ENCODE data around the gene EIF5A. TPM values are rescaled to one million over a fixed set of nuclear protein-coding genes. Genes with fewer than 3 reads are reported as not detected.
A peak's percentile ranks its signal among the peaks of the same experiment; 100 is the strongest.

The EIF5A gene
- total and polyA plus RNA-seq, 9 of the 15 experiments (the other 6 are each of a cell fraction or from before 2014, with no cell fraction given), result 22.9 to 1,163 (median 772) TPM

GRCh38 chr17:7261379-7262191 is 45.8 kb upstream of the EIF5A start:
- Histone ChIP-seq H3K79me2 (ENCODE audit: control insufficient read depth, insufficient read depth, low read length) (no peaks in the 10 kb centered on the region), H3K27me3 (ENCODE audit: control insufficient read depth in 2 of 2, insufficient read depth in 2 of 2, low read length in 2 of 2) (no peaks in the 10 kb centered on the region), H3K9me1 (ENCODE audit: control insufficient read depth, insufficient read depth, low read length) (no peaks in the 10 kb centered on the region), H3K4me2 (ENCODE audit: insufficient read depth, low read length) (no peak overlapping the region), H3K4me3 (no peak overlapping the region), H3K4me1 (replicated peaks in 1 of 2; ENCODE audit: control insufficient read depth in 2 of 2, insufficient read depth in 2 of 2, low read length in 2 of 2) (peaks cover 10 to 35% of the 10 kb centered on the region in 2 experiments; a peak in 4 of 5 replicates), H4K20me1 (replicated peaks; ENCODE audit: control insufficient read depth, insufficient read depth, low read length) (no peaks in the 10 kb centered on the region), H3K9ac (ENCODE audit: insufficient read depth in 1 of 2, low read depth in 2 of 2, low read length in 2 of 2) (no peak overlapping the region), H2AFZ (ENCODE audit: low read depth, low read length) (no peak overlapping the region), H3K27ac (ENCODE audit: extremely low read depth, low read depth, low read length) (no peak overlapping the region), H3K9me3 (replicated peaks; ENCODE audit: control insufficient read depth, insufficient read depth, low read depth, low read length) (no peaks in the 10 kb centered on the region), H3K36me3 (ENCODE audit: control insufficient read depth, insufficient read depth, low read length) (peaks cover 36% of the 10 kb centered on the region; the same call in 2 of the 3 replicates)
- no TSS peak for BruUV-seq (replicated peaks)
- no peak for FAIRE-seq
- no peak for ATAC-seq
- WGBS (ENCODE audit: insufficient coverage, low coverage, missing lambda C conversion rate), result 88% methylated on average over 16 of the region's 71 CpGs
- intact Hi-C loops (cut with micrococcal nuclease) (no loop called here), in situ Hi-C loops (cut with MboI) (no loop called here)
- peak in 1 of 4 experiments; percentile 21 for DNase-seq (ENCODE audit: extremely low read depth in 1 of 4, low spot score in 3 of 4)
- CTCF ChIA-PET (ENCODE audit: low intra/inter-chr PET ratio), result no interaction called here
- TF ChIP-seq FOXO4 (CRISPR knock-in tag; IDR thresholded peaks at IDR 0.05) (no peak), POLR2G (IDR thresholded peaks at IDR 0.05; ENCODE audit: low read depth, low read length) (peak; percentile 71), NCOA1 (IDR thresholded peaks at IDR 0.05; ENCODE audit: low read depth) (no peak), RBFOX2 (IDR thresholded peaks at IDR 0.05; ENCODE audit: low read depth, low read length) (peak; percentile 35; the same call in 1 of the 2 replicates), ZBTB33 (CRISPR knock-in tag; IDR thresholded peaks at IDR 0.05) (peak; percentile 83), ZBED1 (IDR thresholded peaks at IDR 0.05) (no peak), NBN (IDR thresholded peaks at IDR 0.05; ENCODE audit: low read depth) (no peak), ZNF197 (CRISPR knock-in tag; IDR thresholded peaks at IDR 0.05; ENCODE audit: low read depth) (no peak), CLOCK (CRISPR knock-in tag; IDR thresholded peaks at IDR 0.05; ENCODE audit: borderline replicate concordance) (no peak), CSDE1 (IDR thresholded peaks at IDR 0.05) (no peak), TCFL5 (CRISPR knock-in tag; conservative IDR thresholded peaks at IDR 0.05) (no peak)
- POLR2A ChIA-PET, result no interaction called here
